GM12878 (cell line): Measurements from ENCODE around the gene BBS4. TPM values are rescaled to one million over a fixed set of nuclear protein-coding genes. Genes with fewer than 3 reads are reported as not detected.

Experiments used
- ATAC-seq: fragments of 200-7000 bp; cut with Tn5 transposase; 3 replicates; pipeline ENCODE4 v1.9.1; 2020; ENCODE audit warnings: mild to moderate bottlenecking, moderate library complexity
- BruUV-seq: library from RNA; stranded (reverse); fragments of 400-500 nt; replicated peaks from 2 replicates; lab custom pipeline; 2021; lab: Mats Ljungman, UMichigan
- CTCF ChIA-PET: fragments of 300-600 bp; sonication (Branson Sonifier 250); formaldehyde crosslinking; extraction: SDS; loops from one replicate; lab custom pipeline; 2021; ENCODE audit warnings: inconsistent platforms; lab: Yijun Ruan, JAX
- POLR2A ChIA-PET: fragments of 350-600 bp; formaldehyde crosslinking; extraction: SDS; loops from one replicate; lab custom pipeline; 2021; ENCODE audit warnings: inconsistent platforms; lab: Charles Lee
- RAD21 ChIA-PET: fragments of 300-600 bp; sonication (Branson Sonifier 250); formaldehyde crosslinking; loops from one replicate; lab custom pipeline; 2023; ENCODE audit warnings: antibody characterized with exemption; ENCODE audit not compliant: unreplicated experiment; lab: Charles Lee
- SMC1A ChIA-PET: fragments of 300-600 bp; sonication (Branson Sonifier 250); formaldehyde crosslinking; loops from one replicate; lab custom pipeline; 2023; ENCODE audit not compliant: unreplicated experiment, uncharacterized antibody; lab: Charles Lee
- DNase-seq: peaks from one replicate; pipeline ENCODE4 v3.0.0-alpha.2; 2011; ENCODE audit warnings: low read depth, low spot score
- FAIRE-seq: peaks from 3 replicates; lab custom pipeline; 2011; peaks lifted over from hg19 to GRCh38; lab: Jason Lieb, UNC
- H2AFZ ChIP-seq: 2 replicates; pipeline ENCODE4 v1.6.0; 2011; ENCODE audit warnings: low read depth, low read length, control low read depth; ENCODE audit not compliant: control insufficient read depth
- H3K27ac ChIP-seq: 2 replicates; pipeline ENCODE4 v1.5.1; 2011; ENCODE audit warnings: control low read depth; ENCODE audit not compliant: control insufficient read depth, insufficient read depth
- H3K27me3 ChIP-seq, 2 experiments: replicated peaks in 1 of 2; 2 replicates each; pipeline versions ENCODE4 v1.6.0 to v1.6.1; 2011; ENCODE audit warnings: low read length in 1 of 2; ENCODE audit not compliant: control insufficient read depth in 2 of 2, insufficient read depth in 2 of 2
- H3K36me3 ChIP-seq, 2 experiments: 2 replicates each; pipeline ENCODE4 v1.5.1; 2011; ENCODE audit warnings: low read length in 1 of 2; ENCODE audit not compliant: control insufficient read depth in 2 of 2, insufficient read depth in 2 of 2
- H3K4me1 ChIP-seq: 2 replicates; pipeline ENCODE4 v1.6.1; 2011; ENCODE audit warnings: mild to moderate bottlenecking, low read length, moderate library complexity, mixed read lengths; ENCODE audit not compliant: control insufficient read depth, insufficient read depth
- H3K4me2 ChIP-seq: 2 replicates; pipeline ENCODE4 v1.6.0; 2011; ENCODE audit warnings: control low read depth; ENCODE audit not compliant: control insufficient read depth, insufficient read depth
- H3K4me3 ChIP-seq: fragments of 200-600 bp; sonication (generic); 2 replicates; pipeline ENCODE4 v1.5.1; 2016
- H3K79me2 ChIP-seq: 2 replicates; pipeline ENCODE4 v1.6.0; 2011; ENCODE audit warnings: low read length; ENCODE audit not compliant: control insufficient read depth, insufficient read depth
- H3K9ac ChIP-seq: 2 replicates; pipeline ENCODE4 v1.8.0; 2011; ENCODE audit warnings: low read length, control low read depth, mixed read lengths; ENCODE audit not compliant: control insufficient read depth, insufficient read depth
- H3K9me3 ChIP-seq: replicated peaks from 3 replicates; pipeline ENCODE4 v1.5.1; 2011; ENCODE audit warnings: mild to moderate bottlenecking, low read length; ENCODE audit not compliant: control insufficient read depth, insufficient read depth
- H4K20me1 ChIP-seq: 2 replicates; pipeline ENCODE4 v1.6.0; 2011; ENCODE audit not compliant: control insufficient read depth, insufficient read depth
- DPF2 ChIP-seq: fragments of 450-650 bp; IDR thresholded peaks from 2 replicates; pipeline ENCODE4 v1.6.1; 2017; ENCODE audit warnings: mild to moderate bottlenecking
- EED ChIP-seq: sonication (generic); IDR thresholded peaks from 2 replicates; pipeline ENCODE4 v1.6.1; 2016; ENCODE audit warnings: antibody characterized with exemption, low read depth
- MEF2A ChIP-seq: IDR thresholded peaks from 2 replicates; pipeline ENCODE4 v1.6.1; 2011; ENCODE audit warnings: low read depth, mild to moderate bottlenecking, low read length, moderate library complexity; ENCODE audit not compliant: insufficient read depth
- NR2C1 ChIP-seq: fragments of 450-650 bp; IDR thresholded peaks from 2 replicates; pipeline ENCODE4 v1.6.1; 2017; ENCODE audit warnings: antibody characterized with exemption, mild to moderate bottlenecking, moderate library complexity
- POLR2A ChIP-seq: IDR thresholded peaks from 2 replicates; pipeline ENCODE4 v1.6.1; 2011; ENCODE audit warnings: low read depth, mild to moderate bottlenecking, low read length
- SPI1 ChIP-seq: IDR thresholded peaks from 2 replicates; pipeline ENCODE4 v1.6.1; 2011; ENCODE audit warnings: low read depth, mild to moderate bottlenecking, low read length, moderate library complexity, borderline replicate concordance; ENCODE audit not compliant: insufficient read depth
- WRNIP1 ChIP-seq: IDR thresholded peaks from 2 replicates; pipeline ENCODE4 v1.6.1; 2011; ENCODE audit warnings: low read depth, low read length, improper control_type of control experiment, borderline replicate concordance
- ZBED1 ChIP-seq: IDR thresholded peaks from 2 replicates; pipeline ENCODE4 v1.6.1; 2016; ENCODE audit warnings: borderline replicate concordance
- ZNF217 ChIP-seq: fragments of 450-650 bp; IDR thresholded peaks from 2 replicates; pipeline ENCODE4 v1.6.1; 2017; ENCODE audit warnings: antibody characterized with exemption, mild to moderate bottlenecking
- ZNF622 ChIP-seq: fragments of 450-650 bp; IDR thresholded peaks from 2 replicates; pipeline ENCODE4 v1.6.1; 2017; ENCODE audit warnings: mild to moderate bottlenecking, inconsistent platforms
- WGBS: methylation state at CpG from one replicate; pipeline ENCODE4 v1.1.6; 2016; ENCODE audit warnings: low lambda C conversion rate; ENCODE audit not compliant: insufficient replicate concordance, insufficient coverage; ENCODE audit errors: missing lambda C conversion rate; 5-methylcytosine and 5-hydroxymethylcytosine counted together
- in situ Hi-C: fragments of 300-500 bp; cut with MboI; formaldehyde crosslinking; loops from 9 replicates; pipeline ENCODE4 v1.14.3; 2018; ENCODE audit warnings: mixed read lengths
- intact Hi-C: fragments of 100-400 bp; cut with micrococcal nuclease; formaldehyde crosslinking; loops from one replicate; pipeline ENCODE4 v1.14.2; 2022; ENCODE audit not compliant: unreplicated experiment
- polyA plus RNA-seq, 11 experiments: library from polyadenylated mRNA; depleted of rRNA in 4 of 11; unstranded in 6 of 11; stranded (reverse) in 5 of 11; fragments of >200 nt; fragmentation: Nextera tagmentation in 4 of 11; fragmentation: Illumina TruSeq in 1 of 11; extraction: Ambion mirVana in 4 of 11; extraction: Trizol in 1 of 11; gene quantifications; 1 replicate in 1 of 11; 2 replicates in 10 of 11; pipeline versions ENCODE4 v1.2.1 to v1.2.3, GENCODE V29; 2011 to 2016; ENCODE audit warnings: inconsistent platforms in 2 of 11, missing spikeins in 2 of 11, low read depth in 1 of 11
- total RNA-seq, 4 experiments: library from RNA; depleted of rRNA in 3 of 4; stranded (reverse); fragments of >200 nt in 3 of 4; fragmentation: Illumina TruSeq in 1 of 4; extraction: Trizol in 1 of 4; gene quantifications; 2 replicates each; pipeline versions ENCODE4 v1.2.1 to v1.2.3, GENCODE V29; 2013 to 2021
- TF ChIP-seq, protein P1 (sequence below): IDR thresholded peaks from 2 replicates; pipeline ENCODE4 v1.6.1; 2011; ENCODE audit warnings: low read depth, low read length, improper control_type of control experiment, borderline replicate concordance
- TF ChIP-seq, protein P2 (sequence below): IDR thresholded peaks from 2 replicates; pipeline ENCODE4 v1.6.1; 2011; ENCODE audit warnings: low read depth, mild to moderate bottlenecking, low read length, moderate library complexity, borderline replicate concordance; ENCODE audit errors: extremely low read depth

Gene BBS4
- total and polyA plus RNA-seq, 10 of the 15 experiments (the other 5 are each of a cell fraction or from before 2014, with no cell fraction given): 7.2 to 22.1 (median 9.9) TPM

DNA sequence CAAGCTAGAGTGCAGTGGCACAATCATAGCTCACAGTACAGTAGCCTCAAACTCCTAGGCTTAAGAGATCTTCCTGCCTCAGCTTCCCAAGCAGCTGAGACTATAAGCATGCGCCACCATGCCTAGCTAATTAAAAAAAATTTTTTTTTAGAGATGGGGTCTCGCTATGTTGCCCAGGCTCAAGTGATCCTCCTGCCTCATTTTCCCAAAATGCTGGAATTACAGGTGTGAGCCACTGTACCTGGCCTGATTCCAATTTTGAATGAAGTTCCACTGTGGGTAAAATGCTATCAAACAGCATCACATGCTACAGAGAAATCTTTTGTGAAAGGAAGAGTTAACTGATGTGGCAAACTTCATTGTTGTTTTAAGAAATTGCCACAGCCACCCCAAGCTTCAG lies 80.0 kb downstream of the BBS4 start:
- Histone ChIP-seq H4K20me1 (no peaks in the 10 kb centered on the region), H3K36me3 (peaks cover 6 to 46% of the 10 kb centered on the region in 2 experiments), H2AFZ (no peak overlapping the region), H3K4me1 (no peaks in the 10 kb centered on the region), H3K4me2 (no peak overlapping the region), H3K27ac (no peak overlapping the region), H3K9ac (no peak overlapping the region), H3K27me3 (no peaks in the 10 kb centered on the region), H3K4me3 (no peak overlapping the region), H3K79me2 (peaks cover 5% of the 10 kb centered on the region), H3K9me3 (peaks cover 10% of the 10 kb centered on the region)
- BruUV-seq: no TSS peak
- no peak for ATAC-seq
- RAD21 ChIA-PET: no interaction called here
- CTCF ChIA-PET: interaction anchor here (1.1 to 2.5 kb wide), 3 partner anchors 14 to 44 kb away, joined by 3 to 7 read pairs (median 4); no protein-coding TSS in a partner anchor
- SMC1A ChIA-PET: interaction anchor here (0.6 to 1.1 kb wide), 2 partner anchors 15 to 23 kb away, joined by 3 to 4 read pairs; no protein-coding TSS in a partner anchor
- POLR2A ChIA-PET: no interaction called here
- intact Hi-C loops (no loop called here), in situ Hi-C loops (no loop called here)
- no peak for DNase-seq
- FAIRE-seq: no peak
- WGBS: 100% methylated on average over 2 of the region's 2 CpGs
- TF ChIP-seq ZNF217 (no peak), ZBED1 (no peak), DPF2 (no peak), SPI1 (no peak), MEF2A (no peak), EED (no peak), WRNIP1 (no peak), NR2C1 (no peak), POLR2A (no peak), ZNF622 (no peak)
- TF ChIP-seq, protein P1, sequence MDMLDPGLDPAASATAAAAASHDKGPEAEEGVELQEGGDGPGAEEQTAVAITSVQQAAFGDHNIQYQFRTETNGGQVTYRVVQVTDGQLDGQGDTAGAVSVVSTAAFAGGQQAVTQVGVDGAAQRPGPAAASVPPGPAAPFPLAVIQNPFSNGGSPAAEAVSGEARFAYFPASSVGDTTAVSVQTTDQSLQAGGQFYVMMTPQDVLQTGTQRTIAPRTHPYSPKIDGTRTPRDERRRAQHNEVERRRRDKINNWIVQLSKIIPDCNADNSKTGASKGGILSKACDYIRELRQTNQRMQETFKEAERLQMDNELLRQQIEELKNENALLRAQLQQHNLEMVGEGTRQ: no peak
- TF ChIP-seq, protein P2, sequence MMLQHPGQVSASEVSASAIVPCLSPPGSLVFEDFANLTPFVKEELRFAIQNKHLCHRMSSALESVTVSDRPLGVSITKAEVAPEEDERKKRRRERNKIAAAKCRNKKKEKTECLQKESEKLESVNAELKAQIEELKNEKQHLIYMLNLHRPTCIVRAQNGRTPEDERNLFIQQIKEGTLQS: no peak
